Tibial artery (tissue), 4 donors: ENCODE data around the gene TROAP.

Experiments
- DNase-seq, 2 donors: peaks; one replicate each; pipeline ENCODE4 v3.0.0-alpha.2; 2019
- H3K27ac ChIP-seq, 2 donors: fragments of 200-600 bp; sonication (generic) in 1 of 2; 1 replicate in 1 of 2; 2 replicates in 1 of 2; pipeline ENCODE4 v1.5.1; 2018 to 2019; ENCODE audit warnings: mild to moderate bottlenecking in 1 of 2
- H3K27me3 ChIP-seq, 2 donors: fragments of 200-600 bp; sonication (generic) in 1 of 2; one replicate each; pipeline versions ENCODE4 v1.5.1 to v1.6.0; 2016 to 2019
- H3K36me3 ChIP-seq, 3 donors: fragments of 200-600 bp; sonication (generic) in 2 of 3; one replicate each; pipeline ENCODE4 v1.5.1; 2016 to 2019; ENCODE audit warnings: mild to moderate bottlenecking in 2 of 3
- H3K4me1 ChIP-seq, 4 donors: fragments of 200-600 bp; sonication (generic) in 2 of 4; 1 replicate in 3 of 4; 2 replicates in 1 of 4; pipeline ENCODE4 v1.5.1; 2016 to 2019
- H3K4me3 ChIP-seq, 2 donors: fragments of 200-600 bp; sonication (generic) in 1 of 2; 1 replicate in 1 of 2; 2 replicates in 1 of 2; pipeline ENCODE4 v1.5.1; 2018 to 2019; ENCODE audit warnings: mild to moderate bottlenecking in 2 of 2
- H3K9me3 ChIP-seq, 3 donors: fragments of 200-600 bp; sonication (generic) in 1 of 3; one replicate each; pipeline ENCODE4 v1.5.1; 2016 to 2019
- CTCF ChIP-seq, 2 experiments: fragments of 200-600 bp in 1 of 2; fragments of 450-650 bp in 1 of 2; IDR thresholded peaks; one replicate each; pipeline ENCODE4 v1.5.1; 2017 to 2019; ENCODE audit warnings: antibody characterized with exemption in 2 of 2, mild to moderate bottlenecking in 1 of 2, moderate library complexity in 1 of 2
- intact Hi-C: fragments of 100-400 bp; cut with DNase I; formaldehyde crosslinking; loops from one replicate; pipeline ENCODE4 v1.15.0; 2023; ENCODE audit warnings: low total_unique reads

Gene TROAP

GRCh38 chr12:49334226-49334625, 11.2 kb downstream of the TROAP start:
- Histone ChIP-seq H3K9me3 (no peaks in the 10 kb centered on the region), H3K36me3 (no peaks in the 10 kb centered on the region), H3K27ac (no peak overlapping the region), H3K4me3 (no peak overlapping the region), H3K4me1 (peaks cover 0 to 32% (median 14%) of the 10 kb centered on the region in 4 donors), H3K27me3 (peaks cover 5 to 83% of the 10 kb centered on the region in 2 donors)
- intact Hi-C loops: no loop called here
- no peak for DNase-seq
- TF ChIP-seq CTCF (IDR thresholded peaks at IDR 0.05): no peak

- H3K4me1 ChIP-seq: peaks cover 0 to 32% (median 14%) of the 10 kb centered on the region in 4 donors
- H3K27me3 ChIP-seq: peaks cover 5 to 87% of the 10 kb centered on the region in 2 donors
- no peak overlapping the region for H3K27ac ChIP-seq
- no peaks in the 10 kb centered on the region for H3K36me3 ChIP-seq
- no peaks in the 10 kb centered on the region for H3K9me3 ChIP-seq
- H3K4me3 ChIP-seq: no peak overlapping the region
- intact Hi-C loops: loop anchor here (5.0 kb wide), 1 partner anchor 42 kb away; no protein-coding TSS in a partner anchor
- DNase-seq: no peak
- TF ChIP-seq CTCF (IDR thresholded peaks at IDR 0.05): no peak
Measured at GRCh38 chr12:49334681-49335080, 11.6 kb downstream of the TROAP start.

- Histone ChIP-seq H3K36me3 (no peaks in the 10 kb centered on the region), H3K4me3 (no peak overlapping the region), H3K27me3 (peaks cover 5 to 86% of the 10 kb centered on the region in 2 donors), H3K4me1 (peaks cover 0 to 32% (median 14%) of the 10 kb centered on the region in 4 donors), H3K9me3 (no peaks in the 10 kb centered on the region), H3K27ac (no peak overlapping the region)
- intact Hi-C loops: loop anchor here (5.0 kb wide), 1 partner anchor 43 kb away; no protein-coding TSS in a partner anchor
- no peak for DNase-seq
- TF ChIP-seq CTCF (IDR thresholded peaks at IDR 0.05): no peak
Measured at GRCh38 chr12:49335118-49335954, 12.3 kb downstream of the TROAP start.

- H3K4me3 ChIP-seq: no peak overlapping the region
Measured at GRCh38 chr12:49335955-49336644, 13.0 kb downstream of the TROAP start.

More at GRCh38 chr12:49335955-49336644, 13.0 kb downstream of the TROAP start:
- H3K27ac ChIP-seq: no peak overlapping the region
- no peaks in the 10 kb centered on the region for H3K9me3 ChIP-seq
- intact Hi-C loops: loop anchor here (5.0 kb wide), 1 partner anchor 44 kb away; no protein-coding TSS in a partner anchor
- no peak for DNase-seq
- no peak for TF ChIP-seq CTCF (IDR thresholded peaks at IDR 0.05)
- H3K27me3 ChIP-seq: peaks cover 5 to 78% of the 10 kb centered on the region in 2 donors
- H3K4me1 ChIP-seq: peaks cover 0 to 32% (median 14%) of the 10 kb centered on the region in 4 donors
- no peaks in the 10 kb centered on the region for H3K36me3 ChIP-seq
